Keratinocyte (primary cell): ENCODE data around the gene STX19.

Source experiments
- EZH2 ChIP-seq: IDR thresholded peaks from one replicate; pipeline ENCODE4 v1.6.1; 2012; ENCODE audit warnings: inconsistent platforms, mild to moderate bottlenecking, low read length, moderate library complexity
- TF ChIP-seq, protein P1 (sequence below), 3 experiments: IDR thresholded peaks in 1 of 3; conservative IDR thresholded peaks in 1 of 3; optimal IDR thresholded peaks in 1 of 3; 2 replicates in 2 of 3; 3 replicates in 1 of 3; pipeline versions ENCODE3 to v1.5.1; 2011; ENCODE audit warnings: low read length in 3 of 3, mild to moderate bottlenecking in 3 of 3, moderate library complexity in 2 of 3, control low read depth in 1 of 3, inconsistent platforms in 1 of 3; ENCODE audit not compliant: insufficient read depth in 2 of 3; ENCODE audit errors: extremely low read depth in 1 of 3

DNA sequence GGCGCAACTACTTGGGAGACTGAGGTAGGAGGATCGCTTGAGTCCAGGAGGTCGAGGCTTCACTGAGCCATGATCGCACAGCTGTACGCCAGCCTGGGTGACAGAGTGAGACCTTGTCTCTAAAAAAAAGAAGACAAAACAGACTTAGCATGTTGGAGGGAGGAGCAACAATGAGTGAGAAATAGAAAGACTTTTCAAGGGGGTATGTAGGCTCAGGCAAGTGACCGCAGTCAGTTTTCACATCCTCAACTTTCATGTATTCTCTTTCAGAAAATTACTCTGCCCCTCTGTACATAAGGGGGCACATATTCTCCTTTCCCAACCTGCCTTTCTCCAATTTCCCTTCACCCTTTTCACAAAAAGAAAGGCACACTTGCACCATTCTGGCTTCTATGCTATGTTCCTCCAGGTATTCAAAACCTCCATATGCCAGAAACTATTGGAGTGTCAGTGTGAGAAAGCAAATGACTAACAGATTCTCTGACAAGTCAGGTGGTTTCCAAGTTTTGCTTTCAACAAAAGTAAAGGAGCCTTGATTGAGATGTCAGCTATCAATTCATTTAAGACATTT, 42.0 kb upstream of the STX19 start:
- TF ChIP-seq, protein P1, sequence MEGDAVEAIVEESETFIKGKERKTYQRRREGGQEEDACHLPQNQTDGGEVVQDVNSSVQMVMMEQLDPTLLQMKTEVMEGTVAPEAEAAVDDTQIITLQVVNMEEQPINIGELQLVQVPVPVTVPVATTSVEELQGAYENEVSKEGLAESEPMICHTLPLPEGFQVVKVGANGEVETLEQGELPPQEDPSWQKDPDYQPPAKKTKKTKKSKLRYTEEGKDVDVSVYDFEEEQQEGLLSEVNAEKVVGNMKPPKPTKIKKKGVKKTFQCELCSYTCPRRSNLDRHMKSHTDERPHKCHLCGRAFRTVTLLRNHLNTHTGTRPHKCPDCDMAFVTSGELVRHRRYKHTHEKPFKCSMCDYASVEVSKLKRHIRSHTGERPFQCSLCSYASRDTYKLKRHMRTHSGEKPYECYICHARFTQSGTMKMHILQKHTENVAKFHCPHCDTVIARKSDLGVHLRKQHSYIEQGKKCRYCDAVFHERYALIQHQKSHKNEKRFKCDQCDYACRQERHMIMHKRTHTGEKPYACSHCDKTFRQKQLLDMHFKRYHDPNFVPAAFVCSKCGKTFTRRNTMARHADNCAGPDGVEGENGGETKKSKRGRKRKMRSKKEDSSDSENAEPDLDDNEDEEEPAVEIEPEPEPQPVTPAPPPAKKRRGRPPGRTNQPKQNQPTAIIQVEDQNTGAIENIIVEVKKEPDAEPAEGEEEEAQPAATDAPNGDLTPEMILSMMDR (optimal IDR thresholded peaks at IDR 0.05 in 1 of 3, IDR thresholded peaks at IDR 0.05 in 1 of 3, conservative IDR thresholded peaks at IDR 0.05 in 1 of 3; ENCODE audit: extremely low read depth in 1 of 3, insufficient read depth in 2 of 3, low read length in 3 of 3), result no peak
- TF ChIP-seq EZH2, result no peak
